PC-3 (cell line): ENCODE measurements around the gene SEC23A.

Source experiments
- CTCF ChIP-seq: fragments of 300-600 bp; sonication (generic); conservative IDR thresholded peaks from 2 replicates; pipeline ENCODE4 v1.5.1; 2017; ENCODE audit warnings: antibody characterized with exemption, low read depth, mild to moderate bottlenecking, low read length
- EZH2 ChIP-seq: fragments of 300-600 bp; sonication (generic); IDR thresholded peaks from one replicate; pipeline ENCODE4 v1.6.1; 2017; ENCODE audit warnings: antibody characterized with exemption, mild to moderate bottlenecking, low read length; ENCODE audit not compliant: unreplicated experiment

GRCh38 chr14:38992067-38992844 lies 110.8 kb downstream of the SEC23A start:
- TF ChIP-seq EZH2 = no peak
- TF ChIP-seq CTCF = no peak
